Measurements from ENCODE around the gene KANSL1. TPM values are rescaled to one million over a fixed set of nuclear protein-coding genes. Genes with fewer than 3 reads are reported as not detected.
A peak's percentile ranks its signal among the peaks of the same experiment; 100 is the strongest.
"Not testable (repeated sequence)": the region's sequence is repeated elsewhere in the genome, so short reads cannot be mapped to it uniquely, and the experiment has no call there.

KANSL1 gene
- total RNA-seq, 4 donors from 2014 or later = 57.7 to 91.2 (median 75.1) TPM

- no peak for ATAC-seq
- TF ChIP-seq EP300 (IDR thresholded peaks at IDR 0.05) (no peak), POLR2AphosphoS5 (IDR thresholded peaks at IDR 0.05) (no peak), POLR2A (IDR thresholded peaks at IDR 0.05) (no peak)
- TF ChIP-seq, protein P1, sequence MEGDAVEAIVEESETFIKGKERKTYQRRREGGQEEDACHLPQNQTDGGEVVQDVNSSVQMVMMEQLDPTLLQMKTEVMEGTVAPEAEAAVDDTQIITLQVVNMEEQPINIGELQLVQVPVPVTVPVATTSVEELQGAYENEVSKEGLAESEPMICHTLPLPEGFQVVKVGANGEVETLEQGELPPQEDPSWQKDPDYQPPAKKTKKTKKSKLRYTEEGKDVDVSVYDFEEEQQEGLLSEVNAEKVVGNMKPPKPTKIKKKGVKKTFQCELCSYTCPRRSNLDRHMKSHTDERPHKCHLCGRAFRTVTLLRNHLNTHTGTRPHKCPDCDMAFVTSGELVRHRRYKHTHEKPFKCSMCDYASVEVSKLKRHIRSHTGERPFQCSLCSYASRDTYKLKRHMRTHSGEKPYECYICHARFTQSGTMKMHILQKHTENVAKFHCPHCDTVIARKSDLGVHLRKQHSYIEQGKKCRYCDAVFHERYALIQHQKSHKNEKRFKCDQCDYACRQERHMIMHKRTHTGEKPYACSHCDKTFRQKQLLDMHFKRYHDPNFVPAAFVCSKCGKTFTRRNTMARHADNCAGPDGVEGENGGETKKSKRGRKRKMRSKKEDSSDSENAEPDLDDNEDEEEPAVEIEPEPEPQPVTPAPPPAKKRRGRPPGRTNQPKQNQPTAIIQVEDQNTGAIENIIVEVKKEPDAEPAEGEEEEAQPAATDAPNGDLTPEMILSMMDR (IDR thresholded peaks at IDR 0.05) = no peak
- Histone ChIP-seq H3K4me3 (no peak overlapping the region), H3K9me3 (no peaks in the 10 kb centered on the region), H3K27me3 (no peaks in the 10 kb centered on the region), H3K27ac (peak overlapping the region in 1 of 4 donors; percentile 16), H3K36me3 (no peaks in the 10 kb centered on the region), H3K4me1 (peaks cover 32 to 88% (median 34%) of the 10 kb centered on the region in 3 donors)
- WGBS, 2 donors (ENCODE audit: low coverage in 1 of 2) = 53% methylated on average over 1 of the region's 1 CpG; no CpG with 5 or more reads in 1 of the 2 donors
These were observed 83.0 kb downstream of the KANSL1 start for GRCh38 chr17:46110219-46110618.

GRCh38 chr17:46109603-46110189, 83.5 kb downstream of the KANSL1 start:
- Histone ChIP-seq H3K36me3 (no peaks in the 10 kb centered on the region), H3K4me1 (peaks cover 32 to 85% (median 34%) of the 10 kb centered on the region in 3 donors), H3K9me3 (no peaks in the 10 kb centered on the region), H3K27ac (no peak overlapping the region), H3K27me3 (no peaks in the 10 kb centered on the region), H3K4me3 (no peak overlapping the region)
- TF ChIP-seq, protein P1 (IDR thresholded peaks at IDR 0.05) = no peak
- TF ChIP-seq POLR2AphosphoS5 (IDR thresholded peaks at IDR 0.05) = no peak
- no peak for TF ChIP-seq EP300 (IDR thresholded peaks at IDR 0.05)
- TF ChIP-seq POLR2A (IDR thresholded peaks at IDR 0.05) = no peak
- no peak for ATAC-seq
- 16 to 42% methylated on average over 2 of the region's 2 CpGs for WGBS, 2 donors (ENCODE audit: low coverage in 1 of 2)

DNA sequence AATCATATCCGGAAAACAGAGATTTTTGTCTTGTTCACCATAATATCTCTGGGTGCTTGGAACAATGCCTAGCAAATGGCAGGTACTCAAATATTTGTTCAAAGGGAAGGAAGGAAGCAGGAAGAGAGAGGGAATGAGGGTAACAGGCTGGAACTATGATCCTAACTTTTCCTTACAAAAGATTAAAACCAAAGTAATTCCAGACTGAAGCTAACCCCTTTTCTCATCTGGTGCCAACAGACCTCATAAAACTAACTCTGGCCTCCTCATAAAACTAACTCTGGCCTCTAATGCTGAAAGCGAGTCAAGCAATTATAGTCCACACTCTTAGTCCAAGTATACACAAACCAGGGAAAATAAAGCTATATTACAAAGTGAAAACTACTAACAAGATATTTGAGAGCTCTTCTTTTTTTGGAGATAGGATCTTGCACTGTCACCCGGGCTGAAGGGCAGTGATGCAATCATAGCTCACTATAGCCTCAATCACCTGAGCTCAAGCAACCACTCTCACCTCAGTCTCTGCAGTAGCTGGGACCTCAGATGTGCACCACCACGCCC, 84.6 kb downstream of the KANSL1 start:
- Histone ChIP-seq H3K36me3 (no peaks in the 10 kb centered on the region), H3K27ac (peak overlapping the region in 2 of 4 donors; percentile 30 to 50), H3K4me3 (no peak overlapping the region), H3K4me1 (peaks cover 32 to 85% (median 34%) of the 10 kb centered on the region in 3 donors), H3K9me3 (no peaks in the 10 kb centered on the region), H3K27me3 (no peaks in the 10 kb centered on the region)
- TF ChIP-seq, protein P1 (IDR thresholded peaks at IDR 0.05) = no peak
- WGBS, 2 donors (ENCODE audit: low coverage in 1 of 2) = 58 to 59% methylated on average over 3 to 4 of the region's 4 CpGs
- ATAC-seq = no peak

- no peaks in the 10 kb centered on the region for H3K36me3 ChIP-seq
- TF ChIP-seq POLR2AphosphoS5 (IDR thresholded peaks at IDR 0.05) = no peak
- no peak overlapping the region for H3K4me3 ChIP-seq
- no peaks in the 10 kb centered on the region for H3K9me3 ChIP-seq
- no peaks in the 10 kb centered on the region for H3K27me3 ChIP-seq
- peak overlapping the region; percentile 2 to 50 (median 49) for H3K27ac ChIP-seq
- 57 to 74% methylated on average over 2 of the region's 2 CpGs for WGBS, 2 donors (ENCODE audit: low coverage in 1 of 2)
- H3K4me1 ChIP-seq = peaks cover 32 to 85% (median 34%) of the 10 kb centered on the region in 3 donors
- ATAC-seq = no peak
These were observed 85.1 kb downstream of the KANSL1 start for GRCh38 chr17:46108120-46108519.

DNA sequence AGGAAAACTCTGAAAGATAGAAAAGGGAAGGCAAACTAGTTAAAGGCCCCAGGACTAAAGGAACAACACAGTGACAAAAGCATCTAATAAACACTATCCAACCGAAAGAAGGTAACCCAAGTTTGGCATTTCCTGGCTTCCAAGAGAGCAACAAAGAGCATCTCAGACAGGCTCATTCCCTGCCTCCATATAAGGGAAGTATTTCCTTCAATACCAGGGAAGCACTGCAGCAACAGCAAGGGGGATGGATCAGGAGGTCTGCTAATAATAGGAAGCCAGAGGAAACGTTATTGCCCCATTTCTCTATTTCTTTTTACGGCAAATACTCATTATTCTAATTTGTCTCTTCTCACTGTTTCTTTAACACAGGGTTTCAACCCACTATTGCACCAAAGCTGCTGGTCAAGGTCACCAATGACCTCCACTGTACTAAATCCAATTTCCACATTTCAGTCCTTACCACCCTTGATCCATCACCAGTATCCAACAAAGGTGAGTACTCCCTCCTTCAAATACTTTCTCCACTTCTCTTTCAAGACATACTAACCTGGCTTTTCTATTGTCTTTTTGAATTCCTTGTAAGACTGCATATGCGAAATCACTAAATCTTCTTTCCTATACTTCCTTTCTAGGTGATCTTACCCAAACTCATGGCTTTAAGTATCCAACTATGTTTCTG, 86.1 kb downstream of the KANSL1 start:
- no peak for ATAC-seq
- peak overlapping the region in 3 of 4 donors; percentile 49 to 50 (median 49) for H3K27ac ChIP-seq
- 43 to 50% methylated on average over 4 of the region's 4 CpGs for WGBS, 2 donors (ENCODE audit: low coverage in 1 of 2)

GRCh38 chr17:46102806-46103205, 90.4 kb downstream of the KANSL1 start:
- not testable (repeated sequence) for ATAC-seq, H3K27me3 ChIP-seq, H3K9me3 ChIP-seq, H3K4me3 ChIP-seq, H3K36me3 ChIP-seq
- Histone ChIP-seq H3K27ac (peak overlapping the region in 2 of 4 donors; percentile 46 to 60), H3K4me1 (peaks cover 20 to 92% (median 21%) of the 10 kb centered on the region in 3 donors)
- 45 to 61% methylated on average over 3 of the region's 3 CpGs for WGBS, 2 donors (ENCODE audit: low coverage in 1 of 2)

More for the DNA sequence above, 86.1 kb downstream of the KANSL1 start:
- TF ChIP-seq EP300 (IDR thresholded peaks at IDR 0.05) (no peak), POLR2AphosphoS5 (IDR thresholded peaks at IDR 0.05) (no peak), POLR2A (IDR thresholded peaks at IDR 0.05) (no peak)
- TF ChIP-seq, protein P1 (IDR thresholded peaks at IDR 0.05) = no peak
- peaks cover 34 to 91% (median 36%) of the 10 kb centered on the region in 3 donors for H3K4me1 ChIP-seq
- H3K4me3 ChIP-seq = no peak overlapping the region
- H3K9me3 ChIP-seq = no peaks in the 10 kb centered on the region
- no peaks in the 10 kb centered on the region for H3K27me3 ChIP-seq
- H3K36me3 ChIP-seq = no peaks in the 10 kb centered on the region

Measured in gastroesophageal sphincter (tissue), 4 donors.